Peyer's patch (tissue), 4 donors: ENCODE results near the gene AMZ2.

Experiments used
- CTCF ChIP-seq, 6 experiments: fragments of 450-650 bp in 4 of 6; fragments of 200-600 bp in 2 of 6; sonication (generic) in 1 of 6; IDR thresholded peaks; one replicate each; pipeline ENCODE4 v1.5.1; 2017 to 2019; ENCODE audit warnings: antibody characterized with exemption in 6 of 6, mild to moderate bottlenecking in 3 of 6, moderate library complexity in 1 of 6
- POLR2A ChIP-seq, 2 donors: fragments of 450-650 bp; IDR thresholded peaks; one replicate each; pipeline ENCODE4 v1.5.1; 2017; ENCODE audit warnings: antibody characterized with exemption in 2 of 2, mild to moderate bottlenecking in 2 of 2, moderate library complexity in 2 of 2

- no peak for TF ChIP-seq CTCF (IDR thresholded peaks at IDR 0.05)
- no peak for TF ChIP-seq POLR2A (IDR thresholded peaks at IDR 0.05)
Observed at GRCh38 chr17:68302666-68303065, 54.8 kb downstream of the AMZ2 start.
